PC-3 (cell line): ENCODE data around the gene ZP1. TPM values are rescaled to one million over a fixed set of nuclear protein-coding genes. Genes with fewer than 3 reads are reported as not detected.
A peak's percentile ranks its signal among the peaks of the same experiment; 100 is the strongest.

Source experiments
- ATAC-seq: fragments of 200-7000 bp; cut with Tn5 transposase; 2 replicates; pipeline ENCODE4 v1.9.1; 2020; ENCODE audit warnings: mild to moderate bottlenecking, moderate library complexity
- BruUV-seq: library from RNA; stranded (reverse); fragments of 400-500 nt; replicated peaks from 2 replicates; lab custom pipeline; 2021; lab: Mats Ljungman, UMichigan
- CTCF ChIA-PET: fragments of 300-600 bp; sonication (Branson Sonifier 250); formaldehyde crosslinking; loops from one replicate; lab custom pipeline; 2022; ENCODE audit warnings: antibody characterized with exemption; lab: Charles Lee
- POLR2A ChIA-PET: fragments of 300-600 bp; sonication (Branson Sonifier 250); formaldehyde crosslinking; loops from one replicate; lab custom pipeline; 2022; ENCODE audit warnings: antibody characterized with exemption; ENCODE audit not compliant: unreplicated experiment; lab: Charles Lee
- DNase-seq: peaks from one replicate; pipeline ENCODE4 v3.0.0-alpha.2; 2015
- H2AFZ ChIP-seq: fragments of 300-600 bp; sonication (generic); 2 replicates; pipeline ENCODE4 v1.6.0; 2016; ENCODE audit warnings: antibody characterized with exemption, low read length
- H3F3A ChIP-seq: fragments of 300-600 bp; sonication (generic); one replicate; pipeline ENCODE4 v1.6.0; 2017; ENCODE audit warnings: antibody characterized with exemption, low read length, control low read depth, mild to moderate bottlenecking; ENCODE audit not compliant: unreplicated experiment
- H3K27ac ChIP-seq: fragments of 300-600 bp; sonication (generic); 2 replicates; pipeline ENCODE4 v1.5.1; 2016; ENCODE audit warnings: mild to moderate bottlenecking, low read length
- H3K27me3 ChIP-seq: fragments of 300-600 bp; sonication (generic); 2 replicates; pipeline ENCODE4 v1.6.1; 2016; ENCODE audit warnings: low read length, mixed read lengths
- H3K36me3 ChIP-seq: fragments of 300-600 bp; sonication (generic); 2 replicates; pipeline ENCODE4 v1.6.1; 2016; ENCODE audit warnings: low read depth, mixed run types, low read length, mixed read lengths
- H3K4me1 ChIP-seq: fragments of 300-600 bp; sonication (generic); 2 replicates; pipeline ENCODE4 v1.5.1; 2016; ENCODE audit warnings: low read length; ENCODE audit not compliant: insufficient read depth
- H3K4me2 ChIP-seq: fragments of 300-600 bp; sonication (generic); 2 replicates; pipeline ENCODE4 v1.6.0; 2016; ENCODE audit warnings: low read length
- H3K4me3 ChIP-seq: fragments of 300-600 bp; sonication (generic); 2 replicates; pipeline ENCODE4 v1.5.1; 2016; ENCODE audit warnings: mild to moderate bottlenecking, low read length, mixed read lengths
- H3K79me2 ChIP-seq: fragments of 300-600 bp; sonication (generic); 2 replicates; pipeline ENCODE4 v1.6.1; 2017; ENCODE audit warnings: low read length, mixed read lengths
- H3K9ac ChIP-seq: fragments of 300-600 bp; sonication (generic); 2 replicates; pipeline ENCODE4 v1.6.0; 2016; ENCODE audit warnings: mild to moderate bottlenecking, low read length
- H3K9me2 ChIP-seq: fragments of 300-600 bp; sonication (generic); replicated peaks from 2 replicates; pipeline ENCODE4 v1.6.1; 2016; ENCODE audit warnings: mixed run types, low read length, mixed read lengths
- H3K9me3 ChIP-seq: fragments of 300-600 bp; sonication (generic); 2 replicates; pipeline ENCODE4 v1.6.1; 2016; ENCODE audit warnings: low read length, mixed read lengths
- H4K20me1 ChIP-seq: fragments of 300-600 bp; sonication (generic); 2 replicates; pipeline ENCODE4 v1.6.1; 2016; ENCODE audit warnings: low read length, mixed read lengths
- EZH2 ChIP-seq: fragments of 300-600 bp; sonication (generic); IDR thresholded peaks from one replicate; pipeline ENCODE4 v1.6.1; 2017; ENCODE audit warnings: antibody characterized with exemption, mild to moderate bottlenecking, low read length; ENCODE audit not compliant: unreplicated experiment
- EZH2phosphoT487 ChIP-seq: fragments of 300-600 bp; sonication (generic); IDR thresholded peaks from 2 replicates; pipeline ENCODE4 v1.6.1; 2018; ENCODE audit warnings: mild to moderate bottlenecking, antibody characterized with exemption, low read length, borderline replicate concordance
- intact Hi-C: fragments of 100-400 bp; cut with micrococcal nuclease; formaldehyde crosslinking; loops from 2 replicates; pipeline ENCODE4 v1.9.0; 2023
- total RNA-seq: library from RNA; depleted of rRNA; stranded (reverse); fragments of >200 nt; gene quantifications from 2 replicates; pipeline ENCODE4 v1.2.3, GENCODE V29; 2014
- TF ChIP-seq, protein P1 (sequence below): fragments of 300-600 bp; sonication (generic); conservative IDR thresholded peaks from 2 replicates; pipeline ENCODE4 v1.5.1; 2017; ENCODE audit warnings: antibody characterized with exemption, low read depth, mild to moderate bottlenecking, low read length

The ZP1 gene
- total RNA-seq, 1 experiment from 2014 or later = not detected

DNA sequence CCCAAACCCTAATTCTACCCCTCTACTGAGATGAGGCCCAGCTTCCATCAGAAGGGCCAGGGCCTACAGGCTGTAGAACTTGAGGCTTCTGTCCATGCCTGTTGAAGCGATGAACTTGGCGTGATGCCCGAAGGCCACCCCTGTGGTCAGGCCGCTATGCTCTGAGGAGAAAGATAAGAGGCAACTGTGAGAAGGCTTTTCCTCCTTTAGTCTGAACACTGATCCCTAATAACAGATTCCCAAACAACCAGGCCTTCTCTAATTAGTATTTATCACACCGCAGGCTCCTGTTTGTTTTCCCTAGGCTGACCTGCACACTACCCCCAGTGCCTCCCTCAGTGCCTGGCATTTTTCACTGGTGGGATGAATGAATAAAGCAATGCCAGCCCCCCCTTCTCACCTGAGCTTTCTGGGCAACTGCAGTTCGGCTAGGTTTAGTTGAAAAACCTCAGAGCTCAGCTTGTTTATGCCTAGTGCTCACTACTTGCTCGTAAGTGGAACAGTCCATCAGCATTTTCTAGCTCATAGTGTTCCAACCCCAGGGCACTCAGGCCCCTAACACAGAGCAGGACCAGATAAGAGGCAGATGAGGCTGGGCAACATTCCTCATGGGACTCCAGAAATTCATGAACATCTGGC, 23.9 kb downstream of the ZP1 start:
- TF ChIP-seq EZH2 (no peak), EZH2phosphoT487 (no peak)
- TF ChIP-seq, protein P1, sequence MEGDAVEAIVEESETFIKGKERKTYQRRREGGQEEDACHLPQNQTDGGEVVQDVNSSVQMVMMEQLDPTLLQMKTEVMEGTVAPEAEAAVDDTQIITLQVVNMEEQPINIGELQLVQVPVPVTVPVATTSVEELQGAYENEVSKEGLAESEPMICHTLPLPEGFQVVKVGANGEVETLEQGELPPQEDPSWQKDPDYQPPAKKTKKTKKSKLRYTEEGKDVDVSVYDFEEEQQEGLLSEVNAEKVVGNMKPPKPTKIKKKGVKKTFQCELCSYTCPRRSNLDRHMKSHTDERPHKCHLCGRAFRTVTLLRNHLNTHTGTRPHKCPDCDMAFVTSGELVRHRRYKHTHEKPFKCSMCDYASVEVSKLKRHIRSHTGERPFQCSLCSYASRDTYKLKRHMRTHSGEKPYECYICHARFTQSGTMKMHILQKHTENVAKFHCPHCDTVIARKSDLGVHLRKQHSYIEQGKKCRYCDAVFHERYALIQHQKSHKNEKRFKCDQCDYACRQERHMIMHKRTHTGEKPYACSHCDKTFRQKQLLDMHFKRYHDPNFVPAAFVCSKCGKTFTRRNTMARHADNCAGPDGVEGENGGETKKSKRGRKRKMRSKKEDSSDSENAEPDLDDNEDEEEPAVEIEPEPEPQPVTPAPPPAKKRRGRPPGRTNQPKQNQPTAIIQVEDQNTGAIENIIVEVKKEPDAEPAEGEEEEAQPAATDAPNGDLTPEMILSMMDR = no peak
- CTCF ChIA-PET = interaction anchor here (0.6 kb wide), 1 partner anchor 104 kb away, joined by 3 read pairs; no protein-coding TSS in a partner anchor
- no peak overlapping the region for H3K9ac ChIP-seq
- no peak overlapping the region for H3K27ac ChIP-seq
- no peaks in the 10 kb centered on the region for H4K20me1 ChIP-seq
- ATAC-seq = no peak
- BruUV-seq = no TSS peak
- intact Hi-C loops = no loop called here
- no peak overlapping the region for H2AFZ ChIP-seq
- H3K4me2 ChIP-seq = no peak overlapping the region
- H3K9me3 ChIP-seq = no peaks in the 10 kb centered on the region
- POLR2A ChIA-PET = no interaction called here
- no peaks in the 10 kb centered on the region for H3K27me3 ChIP-seq
- peaks cover 33% of the 10 kb centered on the region for H3K36me3 ChIP-seq
- H3F3A ChIP-seq = no peaks in the 10 kb centered on the region
- H3K9me2 ChIP-seq = no peaks in the 10 kb centered on the region
- no peaks in the 10 kb centered on the region for H3K79me2 ChIP-seq
- H3K4me3 ChIP-seq = no peak overlapping the region
- DNase-seq = no peak
- H3K4me1 ChIP-seq = no peaks in the 10 kb centered on the region

DNA sequence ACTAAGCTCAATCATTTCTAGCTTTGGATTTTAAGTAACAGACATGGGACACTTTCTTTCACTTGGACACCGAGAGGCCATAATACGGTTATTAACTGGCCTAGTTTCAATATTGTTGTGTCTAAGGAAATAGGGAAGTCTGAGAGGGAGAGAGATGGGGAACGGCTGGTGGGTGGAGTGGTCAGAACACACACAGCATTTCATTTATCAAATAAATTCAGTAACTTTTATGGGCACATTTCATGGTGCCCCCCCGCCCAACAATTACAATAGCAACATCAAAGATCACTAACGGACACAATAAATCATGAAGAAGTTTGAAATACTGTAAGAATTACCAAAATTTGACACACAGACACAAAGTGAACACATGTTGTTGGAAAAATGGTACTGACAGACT, 28.3 kb downstream of the ZP1 start:
- H3K9me2 ChIP-seq = no peaks in the 10 kb centered on the region
- H3K9ac ChIP-seq = no peak overlapping the region
- no peak overlapping the region for H3K27ac ChIP-seq
- H3K4me2 ChIP-seq = no peak overlapping the region
- H2AFZ ChIP-seq = no peak overlapping the region
- no peaks in the 10 kb centered on the region for H3K4me1 ChIP-seq
- H3F3A ChIP-seq = peaks cover 8% of the 10 kb centered on the region
- H3K36me3 ChIP-seq = peaks cover 76% of the 10 kb centered on the region
- POLR2A ChIA-PET = interaction anchor here (0.6 kb wide), 1 partner anchor 272 kb away, joined by 3 read pairs; no protein-coding TSS in a partner anchor
- no peaks in the 10 kb centered on the region for H3K9me3 ChIP-seq
- TF ChIP-seq EZH2 = no peak
- no peak for TF ChIP-seq EZH2phosphoT487
- TF ChIP-seq, protein P1 = no peak
- no peaks in the 10 kb centered on the region for H3K79me2 ChIP-seq
- H3K27me3 ChIP-seq = no peaks in the 10 kb centered on the region
- H3K4me3 ChIP-seq = no peak overlapping the region
- DNase-seq = no peak
- ATAC-seq = no peak
- intact Hi-C loops = no loop called here
- H4K20me1 ChIP-seq = 0 out of 2 replicates have a peak, but pooled peaks cover 7% of the 10 kb centered on the region
- CTCF ChIA-PET = no interaction called here
- BruUV-seq = no TSS peak

DNA sequence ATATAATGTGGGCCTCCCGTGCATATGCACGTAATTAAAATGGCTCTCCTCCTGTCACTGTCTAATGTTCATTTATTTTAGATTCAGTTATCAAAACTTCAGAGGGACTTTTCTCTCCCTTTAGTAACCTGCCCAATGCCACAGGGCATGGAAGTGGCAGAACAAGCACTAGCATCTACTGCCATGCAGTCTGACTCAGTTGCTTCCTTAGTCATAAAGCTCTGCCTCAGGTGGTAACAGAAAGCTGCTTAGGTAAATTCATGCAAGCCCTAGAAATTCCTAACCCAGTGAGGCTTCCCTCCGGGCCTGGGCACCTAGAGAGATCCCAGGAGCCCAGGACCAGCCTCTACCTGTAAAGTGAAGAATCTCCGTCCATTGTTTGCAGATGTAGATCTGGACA, 30.2 kb downstream of the ZP1 start:
- CTCF ChIA-PET = no interaction called here

More for the DNA sequence above, 30.2 kb downstream of the ZP1 start:
- TSS peak; percentile 0 for BruUV-seq
- intact Hi-C loops = no loop called here
- Histone ChIP-seq H3K36me3 (peaks cover 87% of the 10 kb centered on the region), H3K9ac (no peak overlapping the region), H3F3A (peaks cover 8% of the 10 kb centered on the region), H3K9me2 (no peaks in the 10 kb centered on the region), H3K27me3 (no peaks in the 10 kb centered on the region), H3K4me2 (no peak overlapping the region), H3K27ac (no peak overlapping the region), H3K4me1 (no peaks in the 10 kb centered on the region), H2AFZ (no peak overlapping the region), H3K4me3 (no peak overlapping the region), H3K9me3 (no peaks in the 10 kb centered on the region), H3K79me2 (peaks cover 5% of the 10 kb centered on the region), H4K20me1 (peaks cover 9% of the 10 kb centered on the region; the same call in 1 of the 2 replicates)
- TF ChIP-seq EZH2 (no peak), EZH2phosphoT487 (no peak)
- TF ChIP-seq, protein P1 = no peak
- POLR2A ChIA-PET = no interaction called here
- ATAC-seq = no peak
- DNase-seq = no peak
